ENCODE data around the gene DPP10.

DNA sequence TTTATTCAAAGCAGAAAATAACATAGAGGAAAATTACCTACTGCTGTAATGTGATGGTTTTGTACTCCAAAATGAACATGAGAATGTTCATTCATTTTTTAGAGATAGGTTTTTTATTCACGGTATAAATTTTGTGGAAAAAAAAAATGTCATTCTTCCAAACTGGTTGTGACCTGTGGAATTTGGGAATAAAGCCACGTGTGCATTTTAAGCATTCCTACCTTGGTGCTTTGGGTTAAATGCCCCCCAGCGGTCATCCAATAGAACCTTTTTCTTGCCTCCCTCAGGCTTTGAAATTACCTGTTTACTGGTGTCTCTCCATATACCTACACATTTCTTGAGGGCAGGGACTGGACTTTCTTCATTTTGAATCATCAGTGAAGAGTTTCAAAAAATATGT lies 740.7 kb downstream of the DPP10 start:
- TF ChIP-seq CTCF (IDR thresholded peaks at IDR 0.05; ENCODE audit: low read length) (no peak), EZH2 (IDR thresholded peaks at IDR 0.05; ENCODE audit: borderline replicate concordance, low read length) (no peak)

Data from OCI-LY1 (cell line).